ENCODE results near the gene PEBP1. TPM values are rescaled to one million over a fixed set of nuclear protein-coding genes. Genes with fewer than 3 reads are reported as not detected.

PEBP1 gene
- total RNA-seq, 1 experiment from 2014 or later, result 168 TPM

DNA sequence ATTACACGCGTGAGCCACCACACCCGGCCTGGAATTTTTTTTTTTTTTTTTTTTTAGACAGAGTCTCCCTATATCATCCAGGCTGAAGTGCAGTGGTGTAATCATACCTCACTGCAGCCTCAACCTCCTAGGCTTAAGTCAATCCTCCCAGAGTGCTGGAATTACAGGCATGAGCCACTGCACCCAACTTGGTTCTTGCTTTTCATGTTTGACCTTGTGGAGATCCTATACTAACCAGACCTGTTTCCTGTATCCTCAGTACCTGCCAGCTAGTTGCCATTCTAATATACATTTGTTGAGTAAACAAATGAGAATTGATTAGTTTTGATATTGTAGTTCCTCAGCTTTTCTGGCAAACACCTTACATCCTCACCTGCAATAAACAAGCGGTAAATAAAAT lies 28.9 kb upstream of the PEBP1 start:
- no peak overlapping the region for H3K4me3 ChIP-seq (ENCODE audit: low read depth in 2 of 2, low read length in 2 of 2)
- no TSS peak for BruUV-seq (replicated peaks)
- intact Hi-C loops (cut with micrococcal nuclease; ENCODE audit: unreplicated experiment) (no loop called here), in situ Hi-C loops (cut with HindIII; ENCODE audit: low pct_unique_long_range_greater_than_20kb, low sequenced_read_pairs) (no loop called here)
- no peak overlapping the region for H3K27ac ChIP-seq (ENCODE audit: low read length)
- ATAC-seq (no peak), DNase-seq (ENCODE audit: low read depth, low spot score) (no peak)
- H3K27me3 ChIP-seq (ENCODE audit: control insufficient read depth, insufficient read depth, low read length), result no peaks in the 10 kb centered on the region
- ChIA-PET POLR2A (no interaction called here), CTCF (no interaction called here)
- TF ChIP-seq SIN3A (IDR thresholded peaks at IDR 0.05; ENCODE audit: borderline replicate concordance, insufficient read depth, low read depth, low read length) (no peak), POLR2AphosphoS5 (IDR thresholded peaks at IDR 0.05; ENCODE audit: low read depth, low read length) (no peak), REST (IDR thresholded peaks at IDR 0.05; ENCODE audit: insufficient read depth in 1 of 2, low read depth in 2 of 2, low read length in 1 of 2) (no peak)
- H3K9me3 ChIP-seq (ENCODE audit: control insufficient read depth, insufficient read depth, low read depth, low read length), result no peaks in the 10 kb centered on the region
- H3K4me1 ChIP-seq (ENCODE audit: control insufficient read depth, insufficient read depth, low read length), result peaks cover 8% of the 10 kb centered on the region
- H3K36me3 ChIP-seq (ENCODE audit: control insufficient read depth, insufficient read depth, low read length), result no peaks in the 10 kb centered on the region

DNA sequence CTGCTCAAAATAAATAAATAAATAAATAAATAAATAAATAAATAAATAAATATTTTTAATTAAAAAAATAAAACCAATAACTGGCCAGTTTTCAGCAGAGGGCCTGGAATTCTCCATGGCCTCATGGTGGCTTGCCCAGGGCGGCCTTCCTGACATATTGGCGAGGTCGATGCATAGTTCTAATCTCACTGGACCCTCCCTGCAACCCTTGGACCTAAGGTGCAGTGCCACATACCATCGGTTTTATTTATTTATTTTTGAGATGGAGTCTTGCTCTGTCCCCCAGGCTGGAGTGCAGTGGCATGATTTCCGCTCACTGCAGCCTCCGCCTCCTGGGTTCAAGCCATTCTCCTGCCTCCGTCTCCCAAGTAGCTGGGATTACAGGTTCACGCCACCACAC lies 28.2 kb upstream of the PEBP1 start:
- H3K27me3 ChIP-seq (ENCODE audit: control insufficient read depth, insufficient read depth, low read length), result no peaks in the 10 kb centered on the region
- no peak overlapping the region for H3K27ac ChIP-seq (ENCODE audit: low read length)
- DNase-seq (ENCODE audit: low read depth, low spot score) (no peak), ATAC-seq (no peak)
- intact Hi-C loops (cut with micrococcal nuclease; ENCODE audit: unreplicated experiment) (no loop called here), in situ Hi-C loops (cut with HindIII; ENCODE audit: low pct_unique_long_range_greater_than_20kb, low sequenced_read_pairs) (no loop called here)
- no peaks in the 10 kb centered on the region for H3K36me3 ChIP-seq (ENCODE audit: control insufficient read depth, insufficient read depth, low read length)
- H3K4me3 ChIP-seq (ENCODE audit: low read depth in 2 of 2, low read length in 2 of 2), result no peak overlapping the region
- TF ChIP-seq REST (IDR thresholded peaks at IDR 0.05; ENCODE audit: insufficient read depth in 1 of 2, low read depth in 2 of 2, low read length in 1 of 2) (no peak), SIN3A (IDR thresholded peaks at IDR 0.05; ENCODE audit: borderline replicate concordance, insufficient read depth, low read depth, low read length) (no peak)
- BruUV-seq (replicated peaks), result no TSS peak
- POLR2A ChIA-PET, result no interaction called here
- H3K4me1 ChIP-seq (ENCODE audit: control insufficient read depth, insufficient read depth, low read length), result peaks cover under 1% of the 10 kb centered on the region
- H3K9me3 ChIP-seq (ENCODE audit: control insufficient read depth, insufficient read depth, low read depth, low read length), result no peaks in the 10 kb centered on the region
- CTCF ChIA-PET, result no interaction called here

DNA sequence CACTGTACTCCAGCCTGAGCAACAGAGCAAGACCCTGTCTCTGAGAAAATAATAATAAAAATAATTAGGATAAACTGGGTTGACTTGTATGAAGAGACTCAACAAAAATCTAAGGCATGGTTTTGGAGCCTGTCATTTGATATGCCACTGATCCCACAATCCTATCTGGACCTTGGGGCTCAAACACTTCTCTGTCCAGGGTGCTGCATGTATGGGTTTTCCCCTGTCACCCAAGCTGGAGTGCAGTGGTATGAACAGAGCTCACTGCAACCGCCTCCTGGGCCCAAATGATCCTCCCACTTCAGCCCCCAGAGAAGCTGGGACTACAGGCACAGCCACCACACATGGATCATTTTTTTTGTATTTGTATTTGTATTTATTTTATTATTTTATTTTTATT lies 26.8 kb upstream of the PEBP1 start:
- in situ Hi-C loops (cut with HindIII; ENCODE audit: low pct_unique_long_range_greater_than_20kb, low sequenced_read_pairs), result no loop called here
- Histone ChIP-seq H3K27ac (ENCODE audit: low read length) (no peak overlapping the region), H3K9me3 (ENCODE audit: control insufficient read depth, insufficient read depth, low read depth, low read length) (no peaks in the 10 kb centered on the region), H3K4me1 (ENCODE audit: control insufficient read depth, insufficient read depth, low read length) (no peaks in the 10 kb centered on the region), H3K27me3 (ENCODE audit: control insufficient read depth, insufficient read depth, low read length) (no peaks in the 10 kb centered on the region), H3K36me3 (ENCODE audit: control insufficient read depth, insufficient read depth, low read length) (no peaks in the 10 kb centered on the region), H3K4me3 (ENCODE audit: low read depth in 2 of 2, low read length in 2 of 2) (no peak overlapping the region)
- intact Hi-C loops (cut with micrococcal nuclease; ENCODE audit: unreplicated experiment), result no loop called here
- ATAC-seq, result no peak
- TF ChIP-seq REST (IDR thresholded peaks at IDR 0.05; ENCODE audit: insufficient read depth in 1 of 2, low read depth in 2 of 2, low read length in 1 of 2) (peak; percentile 24 to 64; a peak in 2 of 4 replicates), TCF7L2 (IDR thresholded peaks at IDR 0.05; ENCODE audit: low read depth, low read length) (no peak)
- ChIA-PET POLR2A (no interaction called here), CTCF (no interaction called here)
- no peak for DNase-seq (ENCODE audit: low read depth, low spot score)
- BruUV-seq (replicated peaks), result no TSS peak

All from Panc1 (cell line).